Superior temporal gyrus (tissue), 1 donor: ENCODE results near the gene TRIM38.
"Not testable (repeated sequence)": the region's sequence is repeated elsewhere in the genome, so short reads cannot be mapped to it uniquely, and the experiment has no call there.

Experiments
- DNase-seq: peaks from one replicate; pipeline ENCODE4 v3.0.0-alpha.2; 2016; ENCODE audit errors: extremely low spot score

TRIM38 gene

DNA sequence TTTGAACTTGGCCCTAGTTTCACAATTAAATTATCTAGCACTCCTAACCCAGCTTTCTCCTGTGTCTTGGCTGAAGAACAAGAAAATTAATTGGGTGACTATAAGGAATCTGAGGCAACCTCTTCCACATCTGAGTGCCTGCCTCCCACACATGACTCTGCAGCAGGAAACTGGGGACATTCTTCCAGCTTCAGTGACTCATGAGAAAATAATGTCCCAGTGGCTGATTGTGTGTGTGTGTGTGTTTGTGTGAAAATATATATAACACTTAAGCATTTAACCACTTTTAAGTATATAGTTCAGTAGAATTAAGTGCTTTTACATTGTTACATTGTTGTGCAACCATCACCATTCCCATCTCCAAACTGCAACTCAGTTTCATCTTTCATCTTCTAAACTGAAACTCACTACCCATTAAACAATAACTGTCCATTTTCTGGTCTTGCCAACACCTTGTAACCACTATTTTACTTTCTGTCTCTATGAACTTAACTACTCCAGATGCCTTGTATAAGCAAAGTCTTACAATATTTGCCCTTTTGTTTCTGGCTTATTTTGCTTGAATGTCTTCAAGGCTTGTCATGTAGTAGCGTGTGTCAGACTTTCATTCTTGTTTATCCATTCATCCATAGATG lies 8.7 kb downstream of the TRIM38 start:
- DNase-seq, result peak; percentile 62

DNA sequence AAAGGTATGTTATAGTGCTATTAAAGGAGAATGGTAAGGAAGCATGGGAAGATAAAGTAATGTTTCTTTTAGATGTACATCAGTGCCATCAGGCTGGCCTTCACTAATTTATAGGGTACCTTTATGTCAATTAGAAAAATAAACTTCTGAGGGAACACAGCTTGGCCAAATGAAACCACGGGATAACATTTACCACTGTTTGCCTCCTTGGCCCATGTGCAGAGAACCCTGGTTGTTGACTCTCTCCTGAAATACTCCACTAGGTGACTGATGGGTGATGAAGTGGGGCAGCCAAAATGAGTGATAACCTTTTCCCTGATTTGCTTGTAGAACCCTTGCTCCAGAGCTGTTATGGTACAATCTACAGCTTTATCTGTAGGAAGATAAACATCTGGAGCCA lies 9.5 kb downstream of the TRIM38 start:
- no peak for DNase-seq

DNA sequence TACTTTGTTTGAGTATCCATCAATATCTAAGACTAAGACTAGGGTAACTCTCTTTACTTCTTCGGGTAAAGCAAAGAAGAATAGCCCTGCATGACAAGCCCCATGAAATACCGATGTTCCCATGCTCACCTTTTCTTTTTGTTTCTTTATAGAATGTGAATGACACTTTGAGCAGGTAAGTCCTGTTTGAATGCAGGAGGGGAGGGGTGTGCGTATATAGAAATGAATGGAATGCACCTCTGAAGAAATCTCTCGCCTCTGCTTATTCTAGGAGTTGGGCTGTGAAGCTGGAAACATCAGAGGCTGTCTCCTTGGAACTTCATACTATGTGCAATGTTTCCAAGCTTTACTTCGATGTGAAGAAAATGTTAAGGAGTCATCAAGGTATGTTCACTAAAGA lies 10.3 kb downstream of the TRIM38 start:
- DNase-seq, result no peak

DNA sequence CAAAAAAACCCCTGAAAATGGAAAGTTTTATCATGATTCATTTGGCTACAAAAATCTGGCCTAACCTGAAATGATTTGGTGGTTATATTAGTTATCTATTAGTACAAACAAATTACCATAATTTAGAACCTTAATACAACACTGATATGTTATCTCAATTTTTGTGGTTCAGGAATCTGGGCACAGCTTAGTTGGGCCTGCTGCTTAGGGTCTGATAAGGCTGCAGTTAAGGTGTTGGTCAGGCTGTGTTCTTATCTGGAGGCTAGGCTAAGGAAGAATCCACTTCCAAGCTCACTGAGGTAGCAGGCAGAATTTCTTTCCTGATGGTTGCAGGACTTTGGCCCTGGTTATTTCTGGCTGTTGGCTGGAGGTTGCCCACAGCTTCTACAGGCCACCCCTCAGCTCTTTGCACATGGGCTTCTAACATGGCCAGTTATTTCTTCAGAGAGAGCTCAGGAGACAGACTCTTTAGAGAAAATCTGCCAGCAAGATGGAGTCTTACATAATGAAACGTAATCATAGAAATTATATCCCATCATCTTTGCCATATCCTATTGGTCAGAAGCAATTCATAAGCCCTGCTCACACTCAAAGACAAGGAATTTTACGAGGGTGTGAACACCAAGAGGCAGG lies 11.4 kb downstream of the TRIM38 start:
- DNase-seq, result no peak

DNA sequence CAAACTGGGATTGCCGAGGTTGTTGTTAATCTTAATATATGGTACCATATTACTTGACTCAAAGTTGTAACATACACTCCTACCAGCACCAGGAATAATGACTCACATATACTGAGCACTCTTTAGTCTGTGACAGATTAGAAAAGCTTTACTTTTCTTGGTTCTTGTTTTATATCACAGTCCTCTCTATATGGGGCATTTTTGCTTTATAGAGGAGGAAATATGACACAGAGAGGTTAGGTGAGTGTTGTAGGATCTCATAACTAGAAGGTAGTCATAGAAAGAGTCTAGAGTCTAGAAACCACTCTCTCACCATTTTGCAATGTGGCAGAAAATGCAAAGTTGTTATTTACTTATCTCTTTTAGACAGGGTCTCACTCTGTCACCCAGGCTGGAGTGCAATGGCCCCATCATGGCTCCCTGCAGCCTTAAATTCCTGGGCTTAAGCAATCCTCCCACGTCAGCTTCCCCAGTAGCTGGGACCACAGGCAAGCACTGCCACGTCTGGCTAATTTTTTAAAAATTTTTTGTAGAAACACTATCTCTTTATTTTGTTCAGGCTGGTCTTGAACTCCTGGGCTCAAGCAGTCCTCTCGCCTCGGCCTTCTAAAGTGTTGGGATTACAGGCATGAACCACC lies 13.4 kb downstream of the TRIM38 start:
- DNase-seq, result no peak

DNA sequence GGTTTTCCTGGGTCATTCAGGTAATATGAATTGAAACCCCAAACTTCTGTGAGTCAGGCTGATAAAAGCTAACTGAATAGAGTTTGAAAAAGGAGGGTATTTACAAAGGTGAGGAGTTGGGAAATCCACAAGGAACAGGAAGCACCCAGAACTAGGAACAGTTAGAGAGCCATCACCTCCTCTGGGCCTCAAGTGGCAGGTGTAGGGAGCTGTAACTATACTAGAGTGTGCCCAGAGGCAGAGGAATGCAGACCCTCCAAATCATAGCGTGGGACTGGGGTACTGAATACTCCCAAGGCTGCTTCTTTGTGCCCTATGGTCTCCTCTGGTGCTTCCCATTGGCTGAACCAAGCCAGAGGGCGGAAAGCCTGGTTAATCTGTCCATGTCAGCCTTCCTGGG lies 18.3 kb downstream of the TRIM38 start:
- no peak for DNase-seq

DNA sequence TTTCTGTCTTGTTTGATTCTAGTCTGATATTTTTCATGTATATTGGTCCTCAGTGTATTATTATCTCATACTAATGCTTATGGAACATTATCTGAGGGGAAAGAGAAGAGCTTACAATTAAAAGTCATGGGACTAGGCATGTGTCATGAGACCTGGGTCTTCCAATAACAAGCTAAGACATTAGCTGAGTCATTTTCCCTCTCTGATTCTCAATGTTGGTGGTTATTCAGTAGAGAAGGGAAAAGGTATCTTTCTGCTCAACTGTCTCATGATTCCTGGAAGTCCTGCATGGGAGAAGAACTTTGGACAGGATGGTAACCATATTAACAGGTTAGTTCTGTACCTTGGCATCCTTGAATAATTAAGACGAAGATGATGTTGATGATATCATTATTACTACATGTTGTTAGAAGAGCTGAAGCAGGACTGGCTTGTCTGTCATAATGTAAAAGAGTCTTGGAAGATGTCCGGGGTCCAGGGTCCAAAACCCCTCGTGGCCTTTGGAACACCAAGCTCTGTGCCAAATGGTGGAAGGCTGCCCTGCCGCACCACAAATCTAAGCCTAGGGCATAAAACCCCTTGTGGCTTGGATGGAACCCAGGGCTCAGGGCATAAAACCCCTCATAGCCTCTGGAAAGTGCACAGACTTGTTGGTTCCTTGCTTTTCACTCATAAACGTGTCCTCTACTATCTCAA lies 19.1 kb downstream of the TRIM38 start:
- no peak for DNase-seq

DNA sequence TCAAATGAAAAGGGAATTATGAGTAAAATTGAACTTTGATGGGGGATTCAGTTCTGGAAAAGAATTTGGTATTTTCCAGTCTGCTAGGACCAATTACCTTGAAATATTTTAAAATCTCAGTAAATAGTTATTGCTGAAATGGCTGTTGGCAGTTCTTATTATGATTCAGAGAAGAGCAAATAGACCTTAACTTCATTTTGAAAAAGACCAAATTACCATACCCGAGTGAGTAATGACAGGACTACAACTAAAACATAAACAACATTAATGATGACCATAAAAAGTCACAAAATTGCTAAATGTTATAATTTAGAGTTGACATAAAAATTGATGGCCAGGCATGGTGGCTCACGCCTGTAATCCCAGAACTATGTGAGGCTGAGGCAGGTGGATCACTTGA lies 21.7 kb downstream of the TRIM38 start:
- no peak for DNase-seq

DNA sequence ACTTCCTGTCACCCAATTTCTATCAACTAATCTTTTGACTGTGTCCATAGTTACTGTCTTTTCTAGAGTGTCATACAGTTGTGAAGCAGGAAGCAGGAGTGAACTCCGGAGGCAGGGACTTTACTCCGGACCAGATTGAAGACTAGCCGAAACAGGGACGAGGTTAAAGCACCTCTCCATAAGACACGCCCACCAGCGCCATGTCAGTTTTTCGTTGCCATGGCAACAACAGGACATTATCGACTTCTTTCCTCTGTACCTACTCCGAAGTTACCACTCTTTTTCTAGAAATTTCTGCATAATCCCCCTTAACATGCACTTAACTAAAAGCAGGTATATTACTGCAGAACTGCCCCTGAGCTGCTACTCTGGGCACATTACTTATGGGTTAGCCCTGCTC lies 25.2 kb downstream of the TRIM38 start:
- DNase-seq, result no peak

DNA sequence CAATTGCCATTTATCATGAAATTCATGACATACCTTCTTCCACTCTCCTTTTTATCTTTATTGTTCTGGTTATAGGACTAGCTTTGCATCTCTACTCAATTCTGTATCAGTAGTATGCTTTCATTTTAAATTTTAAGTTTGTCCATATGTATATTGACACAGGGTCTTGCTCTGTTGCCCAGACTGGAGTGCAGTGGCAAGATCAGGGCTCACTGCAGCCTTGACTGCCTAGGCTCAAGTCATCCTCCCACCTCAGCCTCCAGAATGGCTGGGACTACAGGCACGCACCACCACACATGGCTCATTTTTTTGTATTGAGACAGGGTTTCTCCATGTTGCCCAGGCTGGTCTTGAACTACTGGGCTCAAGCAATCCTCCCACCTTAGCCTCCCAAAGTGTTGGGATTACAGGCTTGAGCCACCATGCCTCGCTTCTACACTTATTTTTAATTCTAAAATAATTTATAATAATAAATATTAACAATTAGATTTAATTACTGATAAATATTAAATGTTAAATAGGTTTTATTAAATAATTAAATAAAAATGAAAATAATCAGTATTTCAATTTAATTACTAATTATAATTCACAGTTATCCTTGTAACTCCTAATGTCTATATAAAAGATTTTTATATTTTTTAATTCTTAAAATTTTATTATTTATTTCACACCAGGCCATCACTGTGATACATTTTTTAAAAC lies 27.7 kb downstream of the TRIM38 start:
- DNase-seq, result no peak

DNA sequence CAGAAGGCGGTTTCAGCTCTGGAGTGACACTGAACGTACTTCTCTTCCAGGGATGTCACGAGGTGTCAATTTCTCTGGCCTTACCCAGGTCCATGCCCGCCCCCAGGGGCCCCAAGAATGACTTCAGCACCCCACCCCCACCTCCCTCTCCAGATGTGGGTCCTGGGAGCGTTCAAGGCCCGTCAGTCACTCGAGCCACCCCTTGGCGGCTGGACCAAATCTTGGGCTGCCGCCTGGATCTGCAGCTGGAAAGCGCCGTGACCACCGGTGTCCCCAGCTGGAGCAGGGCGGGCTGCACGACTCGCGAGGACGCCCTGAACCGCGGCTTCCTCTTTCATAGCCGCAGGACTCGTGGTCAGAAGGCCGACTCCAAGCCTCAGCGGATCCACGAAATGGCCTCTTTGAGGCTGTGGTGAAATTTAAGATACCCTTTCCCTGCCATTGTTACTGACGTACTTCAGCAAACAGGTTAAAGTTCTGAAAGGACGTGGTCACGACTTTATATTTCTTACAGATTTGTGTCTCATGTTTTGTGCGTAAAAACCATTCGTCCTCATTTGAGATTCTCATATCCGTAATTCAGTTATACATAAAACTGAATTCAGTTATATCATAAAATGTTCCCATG lies 29.3 kb downstream of the TRIM38 start:
- DNase-seq, result peak; percentile 74

DNA sequence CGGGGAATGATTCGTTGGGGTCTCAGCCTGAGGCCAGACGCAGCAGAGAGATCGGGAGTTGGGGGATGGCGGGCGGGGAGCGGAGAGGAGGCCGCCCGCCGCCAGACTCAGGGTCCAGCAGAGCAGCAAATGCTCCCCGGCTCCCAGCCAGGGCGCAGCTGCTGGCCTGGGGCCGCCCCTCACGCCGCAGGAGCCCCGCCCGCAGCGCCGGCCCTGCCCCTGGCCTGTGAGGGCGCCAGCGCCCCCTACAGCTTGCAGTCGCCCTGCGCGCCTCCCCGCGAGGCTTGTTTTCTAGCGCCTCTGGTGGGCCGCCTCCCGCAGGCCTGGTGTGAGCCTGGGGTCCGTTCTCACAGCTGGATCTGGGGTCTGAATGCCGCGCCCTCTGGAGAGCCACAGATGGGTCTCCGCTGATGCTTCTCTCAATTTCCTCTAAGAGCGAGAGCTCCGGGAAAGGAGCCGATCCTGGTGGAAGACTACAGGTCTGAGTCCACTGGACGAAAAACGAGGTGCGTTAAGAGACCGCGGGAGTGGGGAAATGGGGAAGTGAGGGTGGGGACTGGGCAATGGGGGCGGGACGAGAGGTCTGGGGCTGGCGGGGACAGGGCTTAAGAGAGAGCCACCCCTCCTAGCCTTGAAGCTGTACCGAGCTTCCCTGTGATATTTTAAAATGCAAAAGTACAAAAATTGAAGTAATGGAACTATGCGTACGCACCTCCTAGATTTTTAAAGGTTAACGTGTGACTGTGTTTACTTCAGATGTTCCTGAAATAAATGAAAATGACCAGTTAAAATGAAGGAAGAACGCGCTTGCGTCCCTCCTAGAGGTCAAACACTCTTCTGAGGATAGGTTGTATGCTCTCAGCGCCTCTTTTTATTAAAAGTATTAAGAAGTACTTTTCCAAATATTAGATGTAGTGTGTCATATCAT lies 30.1 kb downstream of the TRIM38 start:
- peak; percentile 92 for DNase-seq

DNA sequence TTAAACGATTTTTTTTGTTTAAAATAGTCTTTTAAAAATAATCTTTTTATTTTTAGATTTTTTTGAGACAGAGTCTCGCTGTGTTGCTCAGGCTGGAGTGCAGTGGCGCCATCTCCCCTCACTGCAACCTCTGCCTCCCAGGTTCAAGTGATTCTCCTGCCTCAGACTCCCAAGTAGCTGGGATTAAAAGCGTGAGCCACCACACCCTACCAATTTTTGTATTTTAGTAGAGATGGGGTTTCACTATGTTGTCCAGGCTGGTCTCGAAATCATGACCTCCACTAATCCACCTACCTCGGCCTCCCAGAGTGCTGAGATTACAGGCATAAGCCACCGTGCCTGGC lies 30.7 kb downstream of the TRIM38 start:
- DNase-seq, result not testable (repeated sequence)

DNA sequence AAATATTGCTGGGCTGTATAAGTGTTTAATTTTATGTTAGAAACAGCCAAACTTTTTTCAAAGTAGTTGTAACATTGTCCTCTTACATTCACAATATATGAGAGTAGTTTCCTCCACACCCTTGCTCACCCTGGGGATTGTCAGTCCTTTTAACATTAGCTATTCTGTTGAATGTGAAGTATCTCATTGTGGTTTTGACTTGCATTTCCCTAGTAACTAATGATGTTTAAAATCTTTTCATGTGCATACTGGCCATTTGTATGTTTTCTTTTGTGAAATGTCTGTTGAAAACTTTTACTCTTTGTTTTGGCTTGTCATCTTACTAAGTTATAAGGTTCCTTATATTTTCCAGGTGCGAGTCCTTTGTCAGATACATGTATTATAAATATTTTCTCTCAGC lies 32.9 kb downstream of the TRIM38 start:
- DNase-seq, result no peak

DNA sequence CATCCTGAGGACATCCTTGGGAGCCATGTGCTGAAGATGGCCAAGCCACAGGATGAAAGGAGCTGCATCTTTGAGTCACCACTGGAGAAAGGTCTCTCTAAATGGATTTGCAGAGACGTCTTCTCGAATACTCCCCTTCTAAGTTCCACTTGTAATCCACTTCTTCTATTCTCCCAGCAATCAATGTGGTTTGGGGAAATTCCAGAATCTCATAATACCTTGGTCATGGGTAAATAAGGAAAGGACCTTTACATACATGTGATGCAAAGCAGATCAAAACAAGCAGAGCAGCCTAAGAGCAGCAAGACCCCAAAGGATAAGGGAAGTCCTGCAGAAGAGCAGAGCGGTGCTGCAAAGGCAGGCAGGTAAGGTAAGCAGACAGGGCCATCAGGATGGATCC lies 35.3 kb downstream of the TRIM38 start:
- DNase-seq, result no peak

DNA sequence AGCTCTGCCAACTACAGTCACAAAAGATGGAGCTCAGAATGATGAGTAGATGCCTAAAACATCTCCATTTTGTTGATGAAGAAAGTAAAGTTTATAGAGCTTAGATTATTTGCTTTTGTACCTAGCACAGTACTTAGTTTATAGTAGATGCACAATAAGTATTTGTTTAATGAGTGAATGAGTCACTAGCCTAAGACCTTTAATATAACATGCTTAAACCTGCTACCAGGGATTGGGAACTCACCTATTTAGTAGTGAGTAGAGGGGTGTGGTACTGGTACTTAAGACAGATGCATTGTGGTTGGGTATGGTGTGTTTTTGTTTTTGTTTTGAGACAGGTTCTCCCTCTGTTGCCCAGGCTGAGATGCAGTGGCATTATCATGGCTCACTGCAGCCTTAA lies 35.8 kb downstream of the TRIM38 start:
- DNase-seq, result no peak

DNA sequence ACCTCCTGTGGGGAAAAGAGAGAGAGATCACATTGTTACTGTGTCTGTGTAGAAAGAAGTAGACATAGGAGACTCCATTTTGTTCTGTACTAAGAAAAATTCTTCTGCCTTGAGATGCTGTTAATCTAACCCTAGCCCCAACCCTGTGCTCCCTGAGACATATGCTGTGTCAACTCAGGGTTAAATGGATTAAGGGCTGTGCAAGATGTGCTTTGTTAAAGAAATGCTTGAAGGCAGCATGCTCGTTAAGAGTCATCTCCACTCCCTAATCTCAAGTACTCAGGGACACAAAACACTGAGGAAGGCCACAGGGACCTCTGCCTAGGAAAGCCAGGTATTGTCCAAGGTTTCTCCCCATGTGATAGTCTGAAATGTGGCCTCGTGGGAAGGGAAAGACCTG lies 36.6 kb downstream of the TRIM38 start:
- DNase-seq, result not testable (repeated sequence)

DNA sequence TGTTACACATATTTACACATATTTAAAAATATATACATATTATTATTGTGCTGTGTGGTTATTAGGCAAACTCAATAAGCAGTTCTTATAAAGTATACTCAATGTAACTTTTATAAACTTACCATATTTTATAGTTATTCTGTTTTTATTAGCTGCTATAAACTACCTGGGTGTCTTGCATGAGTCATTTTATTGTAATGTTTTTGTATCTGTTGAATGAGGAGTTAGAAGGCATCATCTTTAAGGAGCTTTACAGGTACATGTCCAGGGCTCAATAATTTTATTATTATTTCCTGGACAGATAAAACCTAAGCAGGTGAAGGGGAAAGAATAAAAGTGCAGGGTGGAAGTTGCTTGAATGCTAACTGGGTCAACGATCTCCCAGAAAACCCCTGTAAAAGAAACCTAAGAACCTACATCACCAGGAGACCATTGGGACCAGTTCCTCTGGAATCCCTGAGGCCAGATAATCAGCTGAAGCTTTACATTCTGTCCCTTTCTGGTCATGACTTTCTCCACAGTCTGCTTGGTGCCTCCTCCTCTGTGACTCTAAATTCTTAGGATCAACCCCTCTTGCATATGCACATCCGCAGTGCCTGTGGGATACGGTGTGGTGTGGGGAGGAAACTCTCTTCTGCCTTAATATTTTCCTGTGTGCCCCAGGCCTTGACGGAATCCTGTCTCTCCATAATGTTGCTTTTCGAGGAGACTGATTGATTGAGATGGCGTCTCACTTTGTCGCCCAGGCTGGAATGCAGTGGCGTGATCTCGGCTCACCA lies 38.0 kb downstream of the TRIM38 start:
- no peak for DNase-seq

DNA sequence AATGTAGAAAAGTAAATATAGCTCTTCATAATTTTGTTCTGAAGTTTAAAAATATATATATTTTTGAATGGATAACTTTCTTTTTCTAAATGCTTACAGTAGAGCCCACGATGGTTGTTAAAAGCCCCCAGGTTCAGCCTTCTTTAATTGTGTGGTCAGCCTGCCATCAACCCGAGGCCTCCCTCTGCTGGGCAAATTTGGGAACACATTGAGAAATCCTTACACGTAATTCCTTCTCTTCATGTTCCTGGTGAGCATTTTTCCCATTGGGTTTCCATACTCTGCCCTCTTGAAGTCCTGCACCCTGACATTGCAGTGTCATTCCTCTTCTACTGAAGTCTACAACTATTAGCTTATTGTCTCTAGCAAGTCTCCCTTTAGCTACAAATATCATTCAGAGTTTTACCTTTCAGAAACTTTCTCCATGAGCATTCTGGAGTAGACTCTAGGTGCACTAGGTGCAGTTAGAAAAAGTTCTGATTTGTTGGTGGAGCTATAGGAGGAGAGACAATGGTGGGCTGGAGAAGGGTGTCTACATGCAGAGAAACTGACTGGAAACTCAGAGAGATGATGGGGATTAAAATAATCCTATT lies 40.6 kb downstream of the TRIM38 start:
- DNase-seq, result peak; percentile 78
